Upper lobe of left lung (tissue), 4 donors: Measurements from ENCODE around the gene SNAP47.

Source experiments
- EP300 ChIP-seq, 4 donors: sonication (generic); formaldehyde crosslinking; IDR thresholded peaks; one replicate each; pipeline ENCODE4 v1.5.1; 2017; ENCODE audit warnings: antibody characterized with exemption in 4 of 4, control low read depth in 2 of 4
- POLR2A ChIP-seq, 4 donors: fragments of 450-650 bp; IDR thresholded peaks; one replicate each; pipeline ENCODE4 v1.5.1; 2016 to 2017; ENCODE audit warnings: antibody characterized with exemption in 4 of 4, mild to moderate bottlenecking in 2 of 4
- TF ChIP-seq, protein P1 (sequence below), 6 experiments: fragments of 450-650 bp in 4 of 6; fragments of 200-600 bp in 2 of 6; sonication (generic) in 2 of 6; IDR thresholded peaks; one replicate each; pipeline ENCODE4 v1.5.1; 2016 to 2019; ENCODE audit warnings: antibody characterized with exemption in 6 of 6

- TF ChIP-seq POLR2A (IDR thresholded peaks at IDR 0.05) (no peak), EP300 (IDR thresholded peaks at IDR 0.05) (no peak)
- TF ChIP-seq, protein P1, sequence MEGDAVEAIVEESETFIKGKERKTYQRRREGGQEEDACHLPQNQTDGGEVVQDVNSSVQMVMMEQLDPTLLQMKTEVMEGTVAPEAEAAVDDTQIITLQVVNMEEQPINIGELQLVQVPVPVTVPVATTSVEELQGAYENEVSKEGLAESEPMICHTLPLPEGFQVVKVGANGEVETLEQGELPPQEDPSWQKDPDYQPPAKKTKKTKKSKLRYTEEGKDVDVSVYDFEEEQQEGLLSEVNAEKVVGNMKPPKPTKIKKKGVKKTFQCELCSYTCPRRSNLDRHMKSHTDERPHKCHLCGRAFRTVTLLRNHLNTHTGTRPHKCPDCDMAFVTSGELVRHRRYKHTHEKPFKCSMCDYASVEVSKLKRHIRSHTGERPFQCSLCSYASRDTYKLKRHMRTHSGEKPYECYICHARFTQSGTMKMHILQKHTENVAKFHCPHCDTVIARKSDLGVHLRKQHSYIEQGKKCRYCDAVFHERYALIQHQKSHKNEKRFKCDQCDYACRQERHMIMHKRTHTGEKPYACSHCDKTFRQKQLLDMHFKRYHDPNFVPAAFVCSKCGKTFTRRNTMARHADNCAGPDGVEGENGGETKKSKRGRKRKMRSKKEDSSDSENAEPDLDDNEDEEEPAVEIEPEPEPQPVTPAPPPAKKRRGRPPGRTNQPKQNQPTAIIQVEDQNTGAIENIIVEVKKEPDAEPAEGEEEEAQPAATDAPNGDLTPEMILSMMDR (IDR thresholded peaks at IDR 0.05): no peak
Observed at GRCh38 chr1:227760377-227760776, 25.1 kb downstream of the SNAP47 start.
